Lung (tissue), 13 donors: Measurements from ENCODE around the gene NOC2L. TPM values are rescaled to one million over a fixed set of nuclear protein-coding genes. Genes with fewer than 3 reads are reported as not detected.

Experiments used
- ATAC-seq: fragments of 200-7000 bp; cut with Tn5 transposase; one replicate; pipeline ENCODE4 v1.9.1; 2020; ENCODE audit warnings: moderate number of reproducible peaks; ENCODE audit not compliant: insufficient read depth, low FRiP score
- DNase-seq, 3 donors: peaks; one replicate each; pipeline ENCODE4 v3.0.0-alpha.2; 2013 to 2017
- H3K27ac ChIP-seq, 2 donors: one replicate each; pipeline ENCODE4 v1.5.1; 2013; ENCODE audit warnings: mild to moderate bottlenecking in 2 of 2, moderate library complexity in 2 of 2, control low read depth in 1 of 2, inconsistent platforms in 1 of 2, low read depth in 1 of 2, low read length in 1 of 2
- H3K27me3 ChIP-seq, 3 donors: one replicate each; pipeline ENCODE4 v1.5.1; 2013; ENCODE audit warnings: low read length in 2 of 3; ENCODE audit not compliant: control insufficient read depth in 3 of 3, insufficient read depth in 3 of 3
- H3K36me3 ChIP-seq, 4 donors: one replicate each; pipeline ENCODE4 v1.5.1; 2013; ENCODE audit warnings: low read length in 4 of 4, mild to moderate bottlenecking in 1 of 4, moderate library complexity in 1 of 4; ENCODE audit not compliant: control insufficient read depth in 4 of 4, insufficient read depth in 4 of 4
- H3K4me1 ChIP-seq, 5 donors: one replicate each; pipeline ENCODE4 v1.5.1; 2013; ENCODE audit warnings: low read length in 5 of 5, mild to moderate bottlenecking in 2 of 5, moderate library complexity in 1 of 5; ENCODE audit not compliant: control insufficient read depth in 5 of 5, insufficient read depth in 5 of 5
- H3K4me3 ChIP-seq: one replicate; pipeline ENCODE4 v1.5.1; 2013; ENCODE audit warnings: mild to moderate bottlenecking, control low read depth, moderate library complexity
- H3K9ac ChIP-seq, 2 donors: one replicate each; pipeline ENCODE4 v1.5.1; 2013; ENCODE audit warnings: low read length in 2 of 2, control low read depth in 1 of 2; ENCODE audit not compliant: insufficient read depth in 1 of 2
- H3K9me3 ChIP-seq, 4 donors: one replicate each; pipeline ENCODE4 v1.5.1; 2013; ENCODE audit warnings: low read length in 3 of 4, mild to moderate bottlenecking in 1 of 4, moderate library complexity in 1 of 4; ENCODE audit not compliant: control insufficient read depth in 4 of 4, insufficient read depth in 3 of 4
- WGBS, 2 donors: extraction: QIAGEN DNeasy Blood & Tissue Kit; methylation state at CpG; one replicate each; pipeline ENCODE4 v1.1.7; 2013; 5-methylcytosine and 5-hydroxymethylcytosine counted together
- polyA plus RNA-seq, 2 donors: library from polyadenylated mRNA; stranded (reverse); fragments of 200-250 nt; gene quantifications; one replicate each; pipeline ENCODE4 v1.2.1, GENCODE V29; 2013
- small RNA-seq: library from RNA; depleted of rRNA; stranded (forward); fragments of <200 nt; gene quantifications from one replicate; pipeline ENCODE3, GENCODE V24; 2014; ENCODE audit warnings: low replicate concordance
- total RNA-seq, 2 donors: library from RNA; depleted of rRNA in 1 of 2; stranded (reverse); fragments of >200 nt in 1 of 2; gene quantifications; one replicate each; pipeline ENCODE4 v1.2.1, GENCODE V29; 2014 to 2021
- TF ChIP-seq, protein P1 (sequence below): IDR thresholded peaks from 2 replicates; pipeline ENCODE4 v1.5.1; 2012; ENCODE audit warnings: mild to moderate bottlenecking; ENCODE audit errors: control extremely low read depth, extremely low read depth
- donor health status: control.
- donor health status: control.
- donor health status: Bipolar disorder and iron deficiency.
- donor health status: healthy.
- donor health status: DM: yes; HTN: yes; CAD: no.

The NOC2L gene
- total and polyA plus RNA-seq, 4 donors = 39.0 to 86.6 (median 67.7) TPM

DNA sequence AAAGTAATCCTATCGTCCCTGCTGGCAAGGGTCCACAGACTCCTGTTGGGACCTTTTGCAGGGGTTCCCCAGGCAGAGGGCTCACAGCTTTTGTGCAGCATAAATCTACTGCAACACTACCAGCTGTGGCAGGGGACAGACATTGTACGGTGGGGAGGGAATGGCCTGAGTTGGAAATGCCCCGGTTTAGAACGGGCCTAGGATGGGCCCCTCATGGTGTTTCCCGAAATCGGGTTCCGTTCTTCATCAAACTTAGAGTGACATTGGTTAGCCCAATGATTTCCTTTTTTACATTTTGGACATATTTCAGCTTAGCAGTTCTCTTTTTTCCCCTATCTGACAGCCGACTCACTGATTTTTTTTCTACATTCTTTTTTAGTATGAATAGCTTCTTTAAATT is 61.8 kb downstream of the NOC2L start:
- TF ChIP-seq, protein P1, sequence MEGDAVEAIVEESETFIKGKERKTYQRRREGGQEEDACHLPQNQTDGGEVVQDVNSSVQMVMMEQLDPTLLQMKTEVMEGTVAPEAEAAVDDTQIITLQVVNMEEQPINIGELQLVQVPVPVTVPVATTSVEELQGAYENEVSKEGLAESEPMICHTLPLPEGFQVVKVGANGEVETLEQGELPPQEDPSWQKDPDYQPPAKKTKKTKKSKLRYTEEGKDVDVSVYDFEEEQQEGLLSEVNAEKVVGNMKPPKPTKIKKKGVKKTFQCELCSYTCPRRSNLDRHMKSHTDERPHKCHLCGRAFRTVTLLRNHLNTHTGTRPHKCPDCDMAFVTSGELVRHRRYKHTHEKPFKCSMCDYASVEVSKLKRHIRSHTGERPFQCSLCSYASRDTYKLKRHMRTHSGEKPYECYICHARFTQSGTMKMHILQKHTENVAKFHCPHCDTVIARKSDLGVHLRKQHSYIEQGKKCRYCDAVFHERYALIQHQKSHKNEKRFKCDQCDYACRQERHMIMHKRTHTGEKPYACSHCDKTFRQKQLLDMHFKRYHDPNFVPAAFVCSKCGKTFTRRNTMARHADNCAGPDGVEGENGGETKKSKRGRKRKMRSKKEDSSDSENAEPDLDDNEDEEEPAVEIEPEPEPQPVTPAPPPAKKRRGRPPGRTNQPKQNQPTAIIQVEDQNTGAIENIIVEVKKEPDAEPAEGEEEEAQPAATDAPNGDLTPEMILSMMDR = no peak
- H3K9me3 ChIP-seq = no peaks in the 10 kb centered on the region
- no peak overlapping the region for H3K4me3 ChIP-seq
- DNase-seq (no peak), ATAC-seq (no peak)
- H3K9ac ChIP-seq = no peak overlapping the region
- no peak overlapping the region for H3K27ac ChIP-seq
- H3K4me1 ChIP-seq = no peaks in the 10 kb centered on the region
- no peaks in the 10 kb centered on the region for H3K36me3 ChIP-seq
- peaks cover 0 to 3% (median 0%) of the 10 kb centered on the region in 3 donors for H3K27me3 ChIP-seq
- 27 to 47% methylated on average over 8 of the region's 8 CpGs for WGBS, 2 donors

Small RNAs within 50 kb of the gene (small RNA-seq; reads per million reads assigned to genes)
- gene AL645608.3 (not detected), gene AL645608.4 (not detected)

Other genes with a start within 250 kb of the NOC2L start
- 10 to 100 TPM in 1 of 2 donors, 1 to 10 TPM in 1; 7.8 to 26.3 TPM for gene SAMD11, start 35.3 kb downstream of the NOC2L start, total RNA-seq
- gene SAMD11, start 35.3 kb downstream of the NOC2L start, polyA plus RNA-seq = 1 to 10 TPM; 3.7 to 3.8 TPM
- gene KLHL17, start 1.3 kb upstream of the NOC2L start, total RNA-seq = 10 to 100 TPM in 1 of 2 donors, 1 to 10 TPM in 1; 10.0 to 15.1 TPM
- gene KLHL17, start 1.3 kb upstream of the NOC2L start, polyA plus RNA-seq = 10 to 100 TPM; 10.9 to 15.2 TPM
- 1 to 10 TPM; 2.0 to 5.1 TPM for gene PLEKHN1, start 7.2 kb upstream of the NOC2L start, total RNA-seq
- gene PLEKHN1, start 7.2 kb upstream of the NOC2L start, polyA plus RNA-seq = 1 to 10 TPM; 2.0 to 2.8 TPM
- gene PERM1, start 22.8 kb upstream of the NOC2L start, total RNA-seq = under 1 TPM in 1 of 2 donors, not detected in 1; 0.15 TPM
- under 1 TPM; 0.06 to 0.45 TPM for gene PERM1, start 22.8 kb upstream of the NOC2L start, polyA plus RNA-seq
- 10 to 100 TPM; 13.5 to 47.9 TPM for gene HES4, start 40.8 kb upstream of the NOC2L start, total RNA-seq
- gene HES4, start 40.8 kb upstream of the NOC2L start, polyA plus RNA-seq = 10 to 100 TPM; 16.6 to 37.7 TPM
- 10 to 100 TPM; 12.7 to 53.6 TPM for gene ISG15, start 54.2 kb upstream of the NOC2L start, total RNA-seq
- gene ISG15, start 54.2 kb upstream of the NOC2L start, polyA plus RNA-seq = 100 to 1,000 TPM; 208 to 234 TPM
- gene AGRN, start 60.9 kb upstream of the NOC2L start, total RNA-seq = 100 to 1,000 TPM; 103 to 124 TPM
- gene AGRN, start 60.9 kb upstream of the NOC2L start, polyA plus RNA-seq = 10 to 100 TPM; 30.7 to 67.4 TPM
- gene RNF223, start 115.0 kb upstream of the NOC2L start, total RNA-seq = 1 to 10 TPM in 1 of 2 donors, under 1 TPM in 1; 0.54 to 2.4 TPM
- gene RNF223, start 115.0 kb upstream of the NOC2L start, polyA plus RNA-seq = 1 to 10 TPM in 1 of 2 donors, under 1 TPM in 1; 0.57 to 2.3 TPM
- 10 to 100 TPM in 1 of 2 donors, 1 to 10 TPM in 1; 9.9 to 19.2 TPM for gene C1orf159, start 156.8 kb upstream of the NOC2L start, total RNA-seq
- 10 to 100 TPM in 1 of 2 donors, 1 to 10 TPM in 1; 9.5 to 16.7 TPM for gene C1orf159, start 156.8 kb upstream of the NOC2L start, polyA plus RNA-seq
- gene TTLL10, start 214.6 kb upstream of the NOC2L start, total RNA-seq = 10 to 100 TPM in 1 of 2 donors, 1 to 10 TPM in 1; 4.8 to 19.7 TPM
- 1 to 10 TPM; 3.7 to 4.3 TPM for gene TTLL10, start 214.6 kb upstream of the NOC2L start, polyA plus RNA-seq
- 1 to 10 TPM; 2.7 to 4.0 TPM for gene TNFRSF18, start 247.3 kb upstream of the NOC2L start, total RNA-seq
- 1 to 10 TPM; 1.8 to 2.1 TPM for gene TNFRSF18, start 247.3 kb upstream of the NOC2L start, polyA plus RNA-seq